ENCODE measurements around the gene MYO18B. TPM values are rescaled to one million over a fixed set of nuclear protein-coding genes. Genes with fewer than 3 reads are reported as not detected.

MYO18B gene
- total and polyA plus RNA-seq, 2 of the 8 experiments (the other 6 are each of a cell fraction or from before 2014, with no cell fraction given): 0.62 to 0.78 TPM

GRCh38 chr22:25728071-25728470 lies 13.9 kb upstream of the MYO18B start (continued):
- TF ChIP-seq CHD7 (IDR thresholded peaks at IDR 0.05; ENCODE audit: insufficient replicate concordance, low read length) (no peak), SP4 (IDR thresholded peaks at IDR 0.05; ENCODE audit: low read length) (no peak), PHF8 (conservative IDR thresholded peaks at IDR 0.05; ENCODE audit: low read depth, low read length) (no peak), ATF3 (IDR thresholded peaks at IDR 0.05; ENCODE audit: insufficient read depth, low read depth, low read length) (no peak), TAF1 (IDR thresholded peaks at IDR 0.05; ENCODE audit: low read depth, low read length) (no peak)
